UCSD-AML1 (cell line): Measurements from ENCODE around the gene MAOA.
"Not testable (repeated sequence)": the region's sequence is repeated elsewhere in the genome, so short reads cannot be mapped to it uniquely, and the experiment has no call there.

Experiments
- DNase-seq: peaks from one replicate; lab custom pipeline; 2025; ENCODE audit not compliant: unreplicated experiment; lab: John Stamatoyannopoulos, UW

The MAOA gene

GRCh38 chrX:43716144-43716543 is 60.0 kb downstream of the MAOA start:
- DNase-seq = no peak

GRCh38 chrX:43716696-43717095 is 60.6 kb downstream of the MAOA start:
- no peak for DNase-seq

DNA sequence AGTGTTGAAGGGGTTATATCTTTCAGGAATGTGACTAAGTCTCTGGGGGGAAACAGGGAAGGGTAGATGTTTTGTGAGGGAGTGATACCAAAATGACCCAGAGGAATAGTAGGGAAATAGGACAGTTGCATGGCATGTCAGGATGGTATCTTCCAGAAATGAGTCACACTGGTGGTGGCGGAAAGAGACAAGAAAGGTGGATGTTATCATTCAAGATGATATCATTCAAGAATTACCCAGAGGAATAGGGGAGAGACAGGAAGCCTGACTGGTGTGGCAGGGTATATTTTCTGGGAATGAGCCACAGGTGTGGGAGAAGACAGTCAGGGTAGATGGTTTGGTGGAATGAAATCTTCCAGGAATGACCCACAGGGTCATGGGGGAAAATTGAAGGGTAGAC is 61.1 kb downstream of the MAOA start:
- no peak for DNase-seq

GRCh38 chrX:43718081-43718480 is 62.0 kb downstream of the MAOA start:
- no peak for DNase-seq

DNA sequence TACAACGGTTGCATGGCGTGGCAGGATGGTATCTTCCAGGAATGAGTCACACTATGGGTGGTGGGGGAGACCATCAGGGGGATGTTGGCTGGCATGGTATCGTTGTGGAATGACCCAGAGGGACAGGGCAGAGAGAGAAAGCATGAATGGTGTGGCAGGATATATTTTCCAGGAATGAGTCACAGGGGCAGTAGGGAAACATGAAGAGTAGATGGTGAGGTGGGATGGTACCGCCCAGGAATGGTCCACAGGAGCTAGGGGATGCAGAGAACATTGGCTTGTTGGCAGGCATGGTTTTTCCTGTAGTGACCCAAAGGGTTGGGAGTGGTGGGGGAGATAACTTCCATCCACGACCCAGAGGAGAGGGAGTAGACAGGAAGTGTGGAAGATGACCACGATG is 62.4 kb downstream of the MAOA start:
- DNase-seq = no peak

- no peak for DNase-seq
These were observed 62.9 kb downstream of the MAOA start for GRCh38 chrX:43718956-43719355.

DNA sequence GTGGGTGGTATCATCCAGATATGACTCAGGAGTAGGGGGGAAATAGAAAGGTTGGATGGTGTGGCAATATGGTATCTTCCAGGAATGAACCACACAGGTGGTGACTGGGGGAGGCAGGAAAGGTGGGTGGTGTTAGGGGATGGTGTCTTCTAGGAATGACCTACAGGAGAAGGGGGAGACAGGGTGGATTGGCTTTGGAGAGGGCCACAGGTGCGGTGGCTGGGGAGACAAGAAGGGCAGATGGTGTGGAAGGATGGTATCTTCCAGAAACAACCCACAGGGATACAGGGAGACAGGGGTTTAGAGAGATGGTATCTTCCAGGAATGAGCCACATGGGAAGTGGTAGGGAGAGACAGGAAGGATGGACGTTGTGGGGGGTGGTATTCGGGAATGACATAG is 64.0 kb downstream of the MAOA start:
- no peak for DNase-seq

GRCh38 chrX:43720961-43721360 is 64.9 kb downstream of the MAOA start:
- DNase-seq = no peak

DNA sequence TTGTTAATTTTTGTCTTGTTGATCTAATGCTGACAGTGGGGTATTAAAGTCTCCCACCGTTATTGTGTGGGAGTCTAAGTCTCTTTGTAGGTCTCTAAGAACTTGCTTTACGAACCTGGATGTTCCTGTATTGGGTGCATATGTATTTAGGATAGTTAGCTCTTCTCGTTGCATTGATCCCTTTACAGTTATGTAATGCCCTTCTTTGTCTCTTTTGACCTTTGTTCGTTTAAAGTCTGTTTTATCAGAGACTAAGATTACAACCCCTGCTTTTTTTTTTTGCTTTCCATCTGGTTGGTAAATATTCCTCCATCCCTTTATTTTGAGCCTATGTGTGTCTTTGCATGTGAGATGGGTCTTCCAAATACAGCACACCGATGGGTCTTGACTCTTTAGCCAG is 69.1 kb downstream of the MAOA start:
- not testable (repeated sequence) for DNase-seq

DNA sequence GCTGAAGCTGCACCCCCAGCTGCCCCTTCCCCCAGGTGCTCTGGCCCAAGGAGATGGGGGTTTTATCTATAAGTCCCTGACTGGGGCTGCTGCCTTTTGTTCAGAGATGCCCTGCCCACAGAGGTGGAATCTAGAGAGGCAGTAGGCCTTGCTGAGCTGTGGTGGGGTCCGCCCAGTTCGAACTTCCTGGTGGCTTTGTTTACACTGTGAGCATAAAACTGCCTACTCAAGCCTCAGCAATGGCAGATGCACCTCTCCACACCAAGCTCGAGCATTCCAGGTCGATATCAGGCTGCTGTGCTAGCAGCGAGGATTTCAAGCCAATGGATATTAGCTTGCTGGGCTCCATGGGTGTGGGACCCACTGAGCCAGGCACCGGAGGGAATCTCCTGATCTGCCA is 71.2 kb downstream of the MAOA start:
- not testable (repeated sequence) for DNase-seq

DNA sequence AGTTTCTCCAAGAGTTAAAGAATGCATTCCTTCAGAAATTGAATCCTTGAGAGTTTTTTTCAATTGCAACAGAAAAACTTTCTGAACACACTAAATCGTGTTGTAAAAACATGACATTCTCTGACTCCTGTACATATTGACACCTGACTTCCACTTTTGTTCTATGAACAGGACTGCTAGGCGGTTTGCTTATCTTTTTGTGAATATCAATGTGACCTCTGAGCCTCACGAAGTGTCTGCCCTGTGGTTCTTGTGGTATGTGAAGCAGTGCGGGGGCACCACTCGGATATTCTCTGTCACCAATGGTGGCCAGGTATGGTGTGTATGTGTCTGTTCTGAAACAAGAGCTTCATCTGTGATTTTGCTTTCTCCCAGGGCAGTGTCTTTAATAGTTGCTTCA is 71.9 kb downstream of the MAOA start:
- DNase-seq = no peak

- no peak for DNase-seq
These were observed 72.9 kb downstream of the MAOA start for GRCh38 chrX:43728966-43729365.

GRCh38 chrX:43731086-43731485 is 75.0 kb downstream of the MAOA start:
- no peak for DNase-seq

- no peak for DNase-seq
These were observed 77.6 kb downstream of the MAOA start for GRCh38 chrX:43733699-43734098.

GRCh38 chrX:43734444-43734843 is 78.3 kb downstream of the MAOA start:
- DNase-seq = no peak

DNA sequence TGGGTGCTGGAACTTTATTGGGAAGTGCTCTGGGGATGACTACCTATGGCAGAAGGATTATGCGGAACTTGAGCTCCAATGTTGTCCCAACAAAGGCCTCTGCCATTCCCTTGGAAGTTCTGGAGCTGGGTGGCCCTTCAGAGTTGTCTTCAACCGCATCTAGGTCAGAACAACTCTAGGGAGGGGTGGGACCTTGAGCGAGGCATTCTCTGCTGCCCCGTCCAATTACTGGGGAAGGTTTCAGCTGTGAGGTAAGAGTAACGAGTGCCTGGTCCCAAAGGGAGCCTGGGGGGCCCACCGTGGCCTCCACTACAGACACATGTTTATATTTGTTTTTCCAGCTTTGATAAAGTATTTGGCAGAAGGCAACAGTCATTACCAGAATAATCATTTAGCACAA is 79.4 kb downstream of the MAOA start:
- no peak for DNase-seq

DNA sequence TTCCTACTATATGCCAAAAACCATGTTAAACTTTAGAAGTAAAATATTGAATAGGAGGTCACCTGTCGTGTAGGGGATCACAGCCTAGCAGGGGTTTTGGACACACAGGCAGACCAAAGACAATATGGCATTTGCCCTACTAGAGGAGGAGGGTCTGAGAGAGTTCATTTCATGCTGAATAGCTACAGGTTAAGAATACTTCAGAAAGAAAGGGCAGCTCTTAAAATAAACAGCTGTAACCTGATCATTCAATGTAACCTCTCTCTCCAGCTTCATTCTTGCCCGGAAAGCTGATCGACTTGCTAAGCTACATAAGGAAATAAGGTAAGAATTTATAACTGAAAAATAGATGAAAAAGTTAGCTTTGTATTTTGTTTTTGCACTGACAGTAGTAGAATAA is 79.9 kb downstream of the MAOA start:
- DNase-seq = no peak

DNA sequence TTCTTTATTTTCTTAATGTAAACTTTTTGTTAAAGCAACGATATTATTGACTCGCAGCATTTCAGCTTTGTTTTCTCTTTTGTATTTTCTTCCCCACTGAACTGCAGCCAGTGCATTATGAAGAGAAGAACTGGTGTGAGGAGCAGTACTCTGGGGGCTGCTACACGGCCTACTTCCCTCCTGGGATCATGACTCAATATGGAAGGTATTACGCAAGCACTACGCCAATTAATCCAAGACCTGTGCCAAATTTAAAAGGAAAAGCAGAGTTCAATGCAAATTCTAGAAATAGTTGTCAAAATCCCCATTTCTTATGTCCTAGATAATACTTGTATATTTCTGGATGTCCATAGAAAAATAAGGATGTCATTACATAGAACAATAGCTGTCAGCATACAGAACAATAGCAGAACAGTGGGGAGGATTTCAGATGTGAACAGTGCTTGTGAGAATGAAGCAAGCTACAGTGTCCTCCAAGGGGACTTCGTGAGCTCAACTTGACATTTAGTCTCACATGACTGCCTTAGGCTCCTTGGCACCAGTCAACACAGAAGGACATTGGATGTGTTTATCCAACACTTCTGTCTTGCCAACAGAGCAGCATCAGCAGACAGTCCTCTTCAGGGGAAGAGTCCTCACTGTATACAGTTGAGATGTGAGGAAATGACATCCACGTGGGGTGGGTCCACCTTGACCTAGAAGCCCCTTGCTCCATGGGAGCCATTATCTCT is 85.9 kb downstream of the MAOA start:
- no peak for DNase-seq

DNA sequence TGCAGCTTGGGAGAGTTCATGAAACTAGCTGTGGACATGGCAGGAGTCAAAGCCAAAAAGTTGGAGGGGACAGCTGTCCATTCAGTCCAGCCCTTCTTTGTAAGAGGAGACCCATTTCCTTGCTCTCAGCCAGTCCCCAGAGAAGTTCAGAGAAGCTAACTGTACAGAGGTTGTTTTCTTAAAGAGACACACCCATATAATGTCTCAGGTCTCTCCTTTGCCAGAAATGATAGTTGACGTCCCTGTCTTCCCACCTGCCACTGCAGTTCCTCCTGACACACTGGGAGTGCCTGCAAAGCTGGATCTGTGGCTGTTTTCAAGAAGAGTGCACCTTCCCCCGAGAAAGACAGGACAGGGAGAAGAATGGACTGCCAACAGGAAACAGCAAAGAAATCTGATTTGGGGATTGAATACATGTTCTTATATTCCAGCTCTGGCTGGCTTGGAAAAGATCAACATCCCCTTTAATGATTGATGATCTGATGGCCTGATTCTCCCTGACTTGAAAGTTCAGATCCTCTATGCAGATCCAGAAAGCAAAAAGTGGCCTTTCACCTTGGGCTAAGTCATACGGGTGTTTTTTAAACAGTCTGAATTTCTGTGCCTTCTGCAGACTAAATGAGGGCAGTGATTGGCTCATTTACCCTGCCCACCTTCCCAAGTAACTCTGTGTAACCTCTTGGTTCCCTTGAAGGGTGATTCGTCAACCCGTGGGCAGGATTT is 87.2 kb downstream of the MAOA start:
- DNase-seq = no peak

GRCh38 chrX:43744284-43744683 is 88.2 kb downstream of the MAOA start:
- DNase-seq = no peak

GRCh38 chrX:43745938-43746721 is 90.0 kb downstream of the MAOA start:
- no peak for DNase-seq

DNA sequence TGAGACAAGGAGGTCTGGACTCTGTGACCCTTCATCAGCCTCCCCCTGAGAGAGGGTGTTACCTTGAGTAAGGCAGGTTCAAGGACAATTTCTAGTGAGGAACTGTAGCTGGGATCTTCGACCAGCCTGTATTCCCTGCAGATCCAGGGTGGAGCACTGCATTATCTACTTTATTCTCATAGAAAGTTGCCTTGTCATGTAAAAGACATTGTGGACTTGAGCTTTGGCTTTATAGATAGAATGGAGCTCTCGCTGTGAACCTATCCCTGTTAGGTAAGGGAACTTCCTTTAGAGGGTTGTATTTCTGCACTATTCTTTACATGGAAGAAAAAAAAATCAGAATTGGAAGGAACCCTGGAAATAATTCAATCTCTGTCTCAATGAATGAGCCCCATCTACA is 91.4 kb downstream of the MAOA start:
- DNase-seq = no peak
